Measurements from ENCODE around the gene CERS4. TPM values are rescaled to one million over a fixed set of nuclear protein-coding genes. Genes with fewer than 3 reads are reported as not detected.
"Not testable (repeated sequence)": the region's sequence is repeated elsewhere in the genome, so short reads cannot be mapped to it uniquely, and the experiment has no call there.

The CERS4 gene
- total RNA-seq, 1 experiment from 2014 or later = 11.6 TPM

DNA sequence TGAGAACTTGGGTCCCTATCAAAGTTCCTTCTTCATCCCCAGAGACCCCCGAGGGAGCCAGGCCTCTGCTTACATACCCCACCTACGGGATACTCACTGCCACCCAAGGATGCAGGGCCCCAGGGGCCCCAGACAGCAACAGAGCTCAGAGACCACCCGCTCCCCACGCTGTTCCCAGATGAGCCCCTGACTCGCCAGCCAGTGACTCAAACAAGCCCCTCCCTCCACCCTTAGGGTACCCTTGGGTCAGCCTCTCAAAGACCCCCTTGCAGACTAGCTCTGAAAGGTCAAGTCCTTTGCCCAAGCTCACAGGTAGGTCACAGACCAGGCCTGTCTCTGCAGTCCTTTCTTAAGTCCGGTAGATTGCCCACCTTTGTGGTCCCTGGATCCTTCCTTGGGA lies 53.3 kb downstream of the CERS4 start:
- CTCF ChIA-PET = no interaction called here
- POLR2A ChIA-PET = no interaction called here
- no peaks in the 10 kb centered on the region for H3K36me3 ChIP-seq (ENCODE audit: control insufficient read depth, insufficient read depth, low read length)
- no peak overlapping the region for H3K4me3 ChIP-seq (ENCODE audit: low read depth in 2 of 2, low read length in 2 of 2)
- TF ChIP-seq POLR2AphosphoS5 (IDR thresholded peaks at IDR 0.05; ENCODE audit: low read depth, low read length) (no peak), REST (IDR thresholded peaks at IDR 0.05; ENCODE audit: insufficient read depth in 1 of 2, low read depth in 2 of 2, low read length in 1 of 2) (no peak), TCF7L2 (IDR thresholded peaks at IDR 0.05; ENCODE audit: low read depth, low read length) (no peak), SIN3A (IDR thresholded peaks at IDR 0.05; ENCODE audit: borderline replicate concordance, insufficient read depth, low read depth, low read length) (no peak)
- TF ChIP-seq, protein P1, sequence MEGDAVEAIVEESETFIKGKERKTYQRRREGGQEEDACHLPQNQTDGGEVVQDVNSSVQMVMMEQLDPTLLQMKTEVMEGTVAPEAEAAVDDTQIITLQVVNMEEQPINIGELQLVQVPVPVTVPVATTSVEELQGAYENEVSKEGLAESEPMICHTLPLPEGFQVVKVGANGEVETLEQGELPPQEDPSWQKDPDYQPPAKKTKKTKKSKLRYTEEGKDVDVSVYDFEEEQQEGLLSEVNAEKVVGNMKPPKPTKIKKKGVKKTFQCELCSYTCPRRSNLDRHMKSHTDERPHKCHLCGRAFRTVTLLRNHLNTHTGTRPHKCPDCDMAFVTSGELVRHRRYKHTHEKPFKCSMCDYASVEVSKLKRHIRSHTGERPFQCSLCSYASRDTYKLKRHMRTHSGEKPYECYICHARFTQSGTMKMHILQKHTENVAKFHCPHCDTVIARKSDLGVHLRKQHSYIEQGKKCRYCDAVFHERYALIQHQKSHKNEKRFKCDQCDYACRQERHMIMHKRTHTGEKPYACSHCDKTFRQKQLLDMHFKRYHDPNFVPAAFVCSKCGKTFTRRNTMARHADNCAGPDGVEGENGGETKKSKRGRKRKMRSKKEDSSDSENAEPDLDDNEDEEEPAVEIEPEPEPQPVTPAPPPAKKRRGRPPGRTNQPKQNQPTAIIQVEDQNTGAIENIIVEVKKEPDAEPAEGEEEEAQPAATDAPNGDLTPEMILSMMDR (IDR thresholded peaks at IDR 0.05) = no peak
- in situ Hi-C loops (cut with HindIII; ENCODE audit: low pct_unique_long_range_greater_than_20kb, low sequenced_read_pairs) = no loop called here
- no peak overlapping the region for H3K27ac ChIP-seq (ENCODE audit: low read length)
- no peaks in the 10 kb centered on the region for H3K27me3 ChIP-seq (ENCODE audit: control insufficient read depth, insufficient read depth, low read length)
- intact Hi-C loops (cut with micrococcal nuclease; ENCODE audit: unreplicated experiment) = no loop called here
- no TSS peak for BruUV-seq (replicated peaks)
- no peaks in the 10 kb centered on the region for H3K4me1 ChIP-seq (ENCODE audit: control insufficient read depth, insufficient read depth, low read length)
- DNase-seq (ENCODE audit: low read depth, low spot score) = no peak
- no peak for ATAC-seq
- H3K9me3 ChIP-seq (ENCODE audit: control insufficient read depth, insufficient read depth, low read depth, low read length) = no peaks in the 10 kb centered on the region

DNA sequence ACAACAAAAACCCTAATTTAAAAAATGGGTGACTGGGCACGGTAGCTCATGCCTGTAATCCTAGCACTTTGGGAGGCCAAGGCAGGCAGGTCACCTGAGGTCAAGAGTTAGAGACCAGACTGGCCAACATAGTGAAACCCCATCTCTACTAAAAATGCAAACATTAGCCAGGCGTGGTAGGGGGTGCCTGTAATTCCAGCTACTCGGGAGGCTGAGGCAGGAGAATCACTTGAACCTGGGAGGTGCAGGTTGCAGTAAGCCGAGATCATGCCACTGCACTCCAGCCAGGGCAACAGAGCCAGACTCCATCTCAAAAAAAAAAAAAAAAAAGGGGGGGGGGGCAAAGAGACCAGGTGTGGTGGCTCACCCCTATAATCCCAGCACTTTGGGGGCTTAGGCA lies 55.1 kb downstream of the CERS4 start:
- in situ Hi-C loops (cut with HindIII; ENCODE audit: low pct_unique_long_range_greater_than_20kb, low sequenced_read_pairs); DNase-seq (ENCODE audit: low read depth, low spot score): not testable (repeated sequence)

DNA sequence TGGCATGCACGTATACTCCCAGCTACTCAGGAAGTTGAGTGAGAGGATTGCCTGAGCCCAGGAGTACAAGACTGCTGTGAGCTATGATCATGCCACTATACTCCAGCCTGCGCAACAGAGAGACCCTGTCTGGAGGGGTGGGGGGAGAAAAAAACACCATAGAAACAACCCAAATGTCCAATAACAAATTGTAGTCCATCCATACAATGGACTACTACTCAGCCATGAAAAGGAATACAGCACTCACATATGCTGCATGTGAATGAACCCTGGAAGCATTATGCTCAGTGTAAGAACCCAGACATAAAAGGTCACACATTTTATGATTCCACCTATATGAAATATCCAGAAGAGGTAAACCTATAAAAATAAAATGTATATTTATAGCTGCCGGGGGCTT lies 56.7 kb downstream of the CERS4 start:
- Histone ChIP-seq H3K36me3 (ENCODE audit: control insufficient read depth, insufficient read depth, low read length) (no peaks in the 10 kb centered on the region), H3K4me3 (ENCODE audit: low read depth in 2 of 2, low read length in 2 of 2) (no peak overlapping the region), H3K27me3 (ENCODE audit: control insufficient read depth, insufficient read depth, low read length) (no peaks in the 10 kb centered on the region), H3K9me3 (ENCODE audit: control insufficient read depth, insufficient read depth, low read depth, low read length) (no peaks in the 10 kb centered on the region), H3K4me1 (ENCODE audit: control insufficient read depth, insufficient read depth, low read length) (no peaks in the 10 kb centered on the region), H3K27ac (ENCODE audit: low read length) (no peak overlapping the region)
- CTCF ChIA-PET = no interaction called here
- no peak for ATAC-seq
- TF ChIP-seq TCF7L2 (IDR thresholded peaks at IDR 0.05; ENCODE audit: low read depth, low read length) = no peak
- TF ChIP-seq REST (IDR thresholded peaks at IDR 0.05; ENCODE audit: insufficient read depth in 1 of 2, low read depth in 2 of 2, low read length in 1 of 2) = no peak
- TF ChIP-seq, protein P1 (IDR thresholded peaks at IDR 0.05) = no peak
- no peak for TF ChIP-seq POLR2AphosphoS5 (IDR thresholded peaks at IDR 0.05; ENCODE audit: low read depth, low read length)
- no peak for TF ChIP-seq SIN3A (IDR thresholded peaks at IDR 0.05; ENCODE audit: borderline replicate concordance, insufficient read depth, low read depth, low read length)
- in situ Hi-C loops (cut with HindIII; ENCODE audit: low pct_unique_long_range_greater_than_20kb, low sequenced_read_pairs) (no loop called here), intact Hi-C loops (cut with micrococcal nuclease; ENCODE audit: unreplicated experiment) (no loop called here)
- BruUV-seq (replicated peaks) = no TSS peak
- POLR2A ChIA-PET = no interaction called here
- DNase-seq (ENCODE audit: low read depth, low spot score) = no peak

More for the DNA sequence above, 55.1 kb downstream of the CERS4 start:
- H3K27ac ChIP-seq (ENCODE audit: low read length); H3K9me3 ChIP-seq (ENCODE audit: control insufficient read depth, insufficient read depth, low read depth, low read length); BruUV-seq (replicated peaks); H3K27me3 ChIP-seq (ENCODE audit: control insufficient read depth, insufficient read depth, low read length); ATAC-seq; POLR2A ChIA-PET; H3K4me1 ChIP-seq (ENCODE audit: control insufficient read depth, insufficient read depth, low read length); H3K4me3 ChIP-seq (ENCODE audit: low read depth in 2 of 2, low read length in 2 of 2); H3K36me3 ChIP-seq (ENCODE audit: control insufficient read depth, insufficient read depth, low read length); intact Hi-C loops (cut with micrococcal nuclease; ENCODE audit: unreplicated experiment); CTCF ChIA-PET: not testable (repeated sequence)
